HepG2 (cell line): Measurements from ENCODE around the gene PDZD4. TPM values are rescaled to one million over a fixed set of nuclear protein-coding genes. Genes with fewer than 3 reads are reported as not detected.

Source experiments
- ATAC-seq: fragments of 200-7000 bp; cut with Tn5 transposase; 3 replicates; pipeline ENCODE4 v1.9.1; 2020; ENCODE audit warnings: mild to moderate bottlenecking, moderate library complexity
- BruUV-seq: library from RNA; stranded (reverse); fragments of 400-500 nt; replicated peaks from 2 replicates; lab custom pipeline; 2021; lab: Mats Ljungman, UMichigan
- CTCF ChIA-PET: fragments of 300-600 bp; formaldehyde crosslinking; extraction: SDS; loops from one replicate; lab custom pipeline; 2021; ENCODE audit warnings: low total read pairs, inconsistent platforms, low intra/inter-chr PET ratio; lab: Yijun Ruan, JAX
- POLR2A ChIA-PET: fragments of 350-600 bp; sonication (Branson Sonifier 250); formaldehyde crosslinking; loops from one replicate; lab custom pipeline; 2020; ENCODE audit warnings: antibody characterized with exemption, inconsistent platforms; lab: Yijun Ruan, JAX
- DNase-seq: peaks from one replicate; pipeline ENCODE4 v3.0.0-alpha.2; 2015; ENCODE audit warnings: low spot score
- FAIRE-seq: peaks from 3 replicates; lab custom pipeline; 2011; peaks lifted over from hg19 to GRCh38; lab: Jason Lieb, UNC
- H2AFZ ChIP-seq: one replicate; pipeline ENCODE4 v1.6.1; 2011; ENCODE audit warnings: low read length, inconsistent platforms
- H3K27ac ChIP-seq: fragments of 300-600 bp; 3 replicates; pipeline ENCODE4 v1.8.0; 2011; ENCODE audit warnings: mixed run types, mild to moderate bottlenecking, mixed read lengths, low read length, inconsistent platforms; ENCODE audit not compliant: insufficient read depth; ENCODE audit errors: extremely low read length
- H3K27me3 ChIP-seq, 2 experiments: fragments of 200-600 bp in 1 of 2; 2 replicates in 1 of 2; 3 replicates in 1 of 2; pipeline versions ENCODE4 v1.6.0 to v1.8.0; 2011; ENCODE audit warnings: low read length in 2 of 2, mild to moderate bottlenecking in 2 of 2, moderate library complexity in 2 of 2, inconsistent platforms in 1 of 2; ENCODE audit not compliant: insufficient read depth in 2 of 2, control insufficient read depth in 1 of 2
- H3K36me3 ChIP-seq, 2 experiments: fragments of 200-600 bp in 1 of 2; replicated peaks in 1 of 2; 2 replicates in 1 of 2; 3 replicates in 1 of 2; pipeline versions ENCODE4 v1.5.1 to v1.8.0; 2011; ENCODE audit warnings: low read length in 2 of 2, inconsistent platforms in 1 of 2; ENCODE audit not compliant: insufficient read depth in 2 of 2, control insufficient read depth in 1 of 2
- H3K4me1 ChIP-seq: 2 replicates; pipeline ENCODE4 v1.5.1; 2012; ENCODE audit warnings: low read length, inconsistent platforms; ENCODE audit not compliant: insufficient read depth
- H3K4me2 ChIP-seq: 2 replicates; pipeline ENCODE4 v1.6.0; 2011; ENCODE audit warnings: low read depth, low read length, inconsistent platforms
- H3K4me3 ChIP-seq, 3 experiments: fragments of 200-600 bp in 1 of 3; sonication (generic), shearing (Covaris generic) in 1 of 3; replicated peaks in 1 of 3; 2 replicates each; pipeline ENCODE4 v1.5.1; 2011 to 2016; ENCODE audit warnings: low read length in 3 of 3, inconsistent platforms in 2 of 3, low read depth in 2 of 3, mild to moderate bottlenecking in 2 of 3, control low read depth in 1 of 3, mixed read lengths in 1 of 3; ENCODE audit not compliant: insufficient read depth in 1 of 3
- H3K79me2 ChIP-seq: one replicate; pipeline ENCODE4 v1.6.1; 2011; ENCODE audit warnings: low read length, inconsistent platforms; ENCODE audit not compliant: insufficient read depth
- H3K9ac ChIP-seq: 2 replicates; pipeline ENCODE4 v1.6.0; 2011; ENCODE audit warnings: mild to moderate bottlenecking, low read depth, low read length, inconsistent platforms; ENCODE audit not compliant: insufficient read depth
- H3K9me3 ChIP-seq: 2 replicates; pipeline ENCODE4 v1.5.1; 2012; ENCODE audit warnings: mild to moderate bottlenecking, low read length
- H4K20me1 ChIP-seq: 2 replicates; pipeline ENCODE4 v1.6.0; 2011; ENCODE audit warnings: inconsistent platforms, mild to moderate bottlenecking, low read length, moderate library complexity; ENCODE audit not compliant: insufficient read depth
- ADNP ChIP-seq: sonication (generic); formaldehyde crosslinking; IDR thresholded peaks from 2 replicates; pipeline ENCODE4 v1.4.0; 2020; ENCODE audit warnings: missing genetic modification reagents
- ARNT ChIP-seq: fragments of 450-650 bp; IDR thresholded peaks from 2 replicates; pipeline ENCODE4 v1.6.1; 2017
- FIP1L1 ChIP-seq: fragments of 200-400 bp; formaldehyde crosslinking; IDR thresholded peaks from 2 replicates; pipeline ENCODE4 v1.6.1; 2018; ENCODE audit warnings: low read depth, mild to moderate bottlenecking, low read length, moderate library complexity, borderline replicate concordance; ENCODE audit not compliant: insufficient read depth
- GTF2F1 ChIP-seq: fragments of 150-350 bp; IDR thresholded peaks from 2 replicates; pipeline ENCODE4 v1.6.1; 2014; ENCODE audit warnings: low read length
- GZF1 ChIP-seq: sonication (generic); formaldehyde crosslinking; IDR thresholded peaks from 2 replicates; pipeline ENCODE4 v1.5.1; 2020; ENCODE audit warnings: mild to moderate bottlenecking, missing genetic modification reagents
- KLF9 ChIP-seq: IDR thresholded peaks from 2 replicates; pipeline ENCODE4 v1.6.1; 2016; ENCODE audit warnings: low read depth
- MIXL1 ChIP-seq: IDR thresholded peaks from 2 replicates; pipeline ENCODE4 v1.6.1; 2016
- MNT ChIP-seq: fragments of 450-650 bp; IDR thresholded peaks from 2 replicates; pipeline ENCODE4 v1.6.1; 2016
- RELA ChIP-seq: sonication (generic); formaldehyde crosslinking; IDR thresholded peaks from 2 replicates; pipeline ENCODE4 v1.4.0; 2020; ENCODE audit warnings: missing genetic modification reagents
- THAP11 ChIP-seq: IDR thresholded peaks from 2 replicates; pipeline ENCODE4 v1.6.1; 2016; ENCODE audit warnings: missing biosample characterization, missing genetic modification reagents
- ZNF142 ChIP-seq: sonication (generic); formaldehyde crosslinking; IDR thresholded peaks from 2 replicates; pipeline ENCODE4 v1.4.0; 2020; ENCODE audit warnings: missing genetic modification reagents
- ZNF367 ChIP-seq: sonication (generic); formaldehyde crosslinking; IDR thresholded peaks from 2 replicates; pipeline ENCODE4 v1.4.0; 2020; ENCODE audit warnings: missing genetic modification reagents, borderline replicate concordance
- ZNF605 ChIP-seq: sonication (generic); formaldehyde crosslinking; IDR thresholded peaks from 2 replicates; pipeline ENCODE4 v1.8.0; 2022; ENCODE audit warnings: mild to moderate bottlenecking, missing genetic modification reagents
- WGBS: methylation state at CpG from one replicate; pipeline ENCODE4 v1.1.6; 2017; ENCODE audit warnings: low lambda C conversion rate; 5-methylcytosine and 5-hydroxymethylcytosine counted together
- in situ Hi-C: cut with HindIII; loops from 2 replicates; pipeline ENCODE4 v1.10.0; 2017; ENCODE audit warnings: low pct_unique_long_range_greater_than_20kb; ENCODE audit not compliant: extremely low pct_ligation_motif_present
- intact Hi-C: fragments of 100-400 bp; cut with micrococcal nuclease; formaldehyde crosslinking; loops from one replicate; pipeline ENCODE4 v1.10.0; 2022; ENCODE audit not compliant: unreplicated experiment
- polyA plus RNA-seq, 8 experiments: library from polyadenylated mRNA; depleted of rRNA in 3 of 8; stranded (reverse) in 7 of 8; unstranded in 1 of 8; fragments of >200 nt; fragmentation: Illumina TruSeq in 4 of 8; extraction: Trizol in 4 of 8; gene quantifications; 2 replicates each; pipeline versions ENCODE4 v1.2.1 to v1.2.3, GENCODE V29; 2011 to 2016; ENCODE audit warnings: low read depth in 4 of 8, missing spikeins in 1 of 8, mixed read lengths in 1 of 8; ENCODE audit not compliant: insufficient read depth in 1 of 8
- total RNA-seq, 5 experiments: library from RNA; depleted of rRNA; stranded (reverse); fragments of >200 nt; fragmentation: Illumina TruSeq; extraction: Trizol; gene quantifications; 2 replicates each; pipeline ENCODE4 v1.2.3, GENCODE V29; 2016; ENCODE audit warnings: low read depth in 1 of 5

Gene PDZD4
- total and polyA plus RNA-seq, 2 of the 13 experiments (the other 11 are each of a cell fraction or from before 2014, with no cell fraction given) = not detected

- intact Hi-C loops (no loop called here), in situ Hi-C loops (no loop called here)
- no peaks in the 10 kb centered on the region for H3K36me3 ChIP-seq
- H2AFZ ChIP-seq = no peak overlapping the region
- no peaks in the 10 kb centered on the region for H3K4me1 ChIP-seq
- no TSS peak for BruUV-seq
- no peaks in the 10 kb centered on the region for H3K79me2 ChIP-seq
- no peaks in the 10 kb centered on the region for H4K20me1 ChIP-seq
- no peak overlapping the region for H3K4me2 ChIP-seq
- DNase-seq (no peak), FAIRE-seq (no peak), ATAC-seq (no peak)
- H3K4me3 ChIP-seq = no peak overlapping the region
- ChIA-PET POLR2A (no interaction called here), CTCF (no interaction called here)
- WGBS = 90% methylated on average over 2 of the region's 26 CpGs
- H3K9me3 ChIP-seq = no peaks in the 10 kb centered on the region
- H3K27ac ChIP-seq = no peak overlapping the region
- H3K9ac ChIP-seq = no peak overlapping the region
- no peak for TF ChIP-seq GZF1
- TF ChIP-seq KLF9 = no peak
- TF ChIP-seq MNT = no peak
- no peak for TF ChIP-seq MIXL1 (CRISPR knock-in tag)
- TF ChIP-seq ZNF367 (CRISPR knock-in tag) = no peak
- no peak for TF ChIP-seq ZNF142
- TF ChIP-seq ADNP (CRISPR knock-in tag) = no peak
- TF ChIP-seq ARNT = no peak
- TF ChIP-seq ZNF605 = no peak
- TF ChIP-seq THAP11 (CRISPR knock-in tag) = no peak
- no peak for TF ChIP-seq RELA (CRISPR knock-in tag)
- no peak for TF ChIP-seq FIP1L1
- TF ChIP-seq GTF2F1 = no peak
- TF ChIP-seq, all 625 proteins: peak for 0
- H3K27me3 ChIP-seq = no peaks in the 10 kb centered on the region
These were observed 38.5 kb upstream of the PDZD4 start for GRCh38 chrX:153868576-153869472.
